Stimulated activated CD4-positive, alpha-beta T cell treated with anti-CD3 and anti-CD28 coated beads, Interleukin-12 subunit alpha, Interleukin-12 subunit beta, amount 100 ng/mL, for 48 hours (primary cell): ENCODE data around the gene FNDC4.
A peak's percentile ranks its signal among the peaks of the same experiment; 100 is the strongest.

ENCODE experiments used
- DNase-seq, 3 donors: peaks; one replicate each; pipeline ENCODE4 v3.0.0-alpha.2; 2020; ENCODE audit warnings: low read depth in 2 of 3, low spot score in 1 of 3

FNDC4 gene

GRCh38 chr2:27494284-27494943 is 586 bp downstream of the FNDC4 start:
- no peak for DNase-seq

GRCh38 chr2:27493948-27494283 is 1.1 kb downstream of the FNDC4 start:
- no peak for DNase-seq

- DNase-seq: no peak
Measured at GRCh38 chr2:27492557-27492956, 2.4 kb downstream of the FNDC4 start.

- peak; percentile 98 for DNase-seq
Measured at GRCh38 chr2:27489498-27490397, 5.3 kb downstream of the FNDC4 start, which contains the start of gene IFT172. TSS of gene IFT172 (minus strand) at chr2:27489743. CDS start at chr2:27489653, 90 bp downstream.

GRCh38 chr2:27489118-27489497 is 5.9 kb downstream of the FNDC4 start:
- no peak for DNase-seq

- no peak for DNase-seq
Measured at GRCh38 chr2:27485496-27485895, 9.5 kb downstream of the FNDC4 start.

- DNase-seq: no peak
Measured at GRCh38 chr2:27471961-27472360, 23.0 kb downstream of the FNDC4 start.

DNA sequence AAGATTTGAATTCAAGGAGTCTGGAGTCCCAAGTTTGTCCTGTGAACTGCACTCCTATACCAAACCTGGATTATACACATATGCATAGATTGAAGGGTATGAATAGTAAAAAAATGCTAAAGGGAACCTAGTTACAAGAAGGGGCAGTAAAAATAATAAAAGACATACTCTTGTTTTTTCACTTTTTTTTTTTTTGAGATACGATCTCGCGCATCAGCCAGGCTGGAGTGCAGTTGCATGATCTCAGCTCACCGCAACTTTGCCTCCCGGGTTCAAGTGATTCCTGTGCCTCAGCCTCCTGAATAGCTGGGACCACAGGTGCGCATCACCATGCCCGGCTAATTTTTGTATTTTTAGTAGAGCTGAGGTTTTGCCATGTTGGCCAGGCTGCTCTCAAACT is 30.6 kb downstream of the FNDC4 start:
- no peak for DNase-seq

GRCh38 chr2:27461118-27461517 is 33.9 kb downstream of the FNDC4 start:
- DNase-seq: no peak

- no peak for DNase-seq
Measured at GRCh38 chr2:27453968-27454367, 41.0 kb downstream of the FNDC4 start.

DNA sequence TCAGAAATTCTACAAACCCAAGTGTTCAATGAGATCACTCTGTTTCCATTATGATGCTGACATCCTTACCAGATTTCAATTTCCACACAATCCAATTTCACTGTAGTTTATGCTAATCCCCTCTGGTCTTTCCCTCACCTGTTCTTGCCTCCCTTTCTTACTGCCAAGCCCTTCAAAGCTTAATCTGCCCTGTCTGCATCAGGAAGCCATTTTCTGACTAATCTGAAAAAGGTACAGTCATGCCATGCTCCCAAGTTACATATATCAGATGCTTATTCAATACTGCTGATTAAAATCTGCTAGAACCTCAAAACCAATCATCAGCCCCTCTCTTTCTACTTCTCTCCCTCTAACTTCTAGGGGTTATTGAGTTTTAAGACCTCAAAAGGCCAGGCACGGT is 43.9 kb downstream of the FNDC4 start:
- no peak for DNase-seq

DNA sequence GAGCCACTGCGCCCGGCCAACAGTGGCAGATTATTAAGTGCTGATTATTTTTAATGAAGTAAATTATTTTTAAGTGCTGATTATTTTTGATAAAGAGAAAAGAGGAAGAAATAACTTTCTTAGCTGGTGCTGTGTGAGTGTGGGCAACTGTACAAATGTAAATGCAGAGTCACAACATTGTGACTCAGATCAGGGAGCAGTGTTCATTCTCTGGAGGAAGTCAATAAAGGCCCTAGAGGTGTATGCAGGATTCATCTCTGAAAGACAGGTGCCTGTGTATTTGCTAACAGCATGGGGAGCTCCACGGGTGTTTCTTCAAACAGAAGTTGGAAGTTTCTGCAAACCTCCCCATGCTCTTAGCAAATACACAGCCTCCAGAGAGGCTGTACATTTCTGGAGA is 46.6 kb downstream of the FNDC4 start:
- no peak for DNase-seq

DNA sequence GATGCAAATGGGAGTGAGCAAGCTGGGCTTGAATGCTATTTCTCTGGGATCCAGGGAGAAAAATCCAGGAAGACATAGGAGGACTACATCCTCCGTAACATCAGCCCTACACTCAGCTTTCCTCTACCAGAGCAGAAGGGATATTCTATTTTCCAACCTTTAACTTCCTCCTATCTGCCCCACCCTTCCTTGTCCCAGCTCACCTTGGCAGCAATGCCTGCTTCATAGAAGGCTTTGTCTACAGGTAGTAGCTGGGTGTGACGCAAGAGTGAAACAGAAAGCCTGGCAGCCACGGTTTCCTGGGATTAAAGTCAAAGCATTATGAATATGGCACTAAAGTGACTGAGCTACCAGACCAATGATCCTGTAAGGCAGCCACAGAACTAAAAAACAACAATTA is 48.9 kb downstream of the FNDC4 start:
- DNase-seq: no peak

DNA sequence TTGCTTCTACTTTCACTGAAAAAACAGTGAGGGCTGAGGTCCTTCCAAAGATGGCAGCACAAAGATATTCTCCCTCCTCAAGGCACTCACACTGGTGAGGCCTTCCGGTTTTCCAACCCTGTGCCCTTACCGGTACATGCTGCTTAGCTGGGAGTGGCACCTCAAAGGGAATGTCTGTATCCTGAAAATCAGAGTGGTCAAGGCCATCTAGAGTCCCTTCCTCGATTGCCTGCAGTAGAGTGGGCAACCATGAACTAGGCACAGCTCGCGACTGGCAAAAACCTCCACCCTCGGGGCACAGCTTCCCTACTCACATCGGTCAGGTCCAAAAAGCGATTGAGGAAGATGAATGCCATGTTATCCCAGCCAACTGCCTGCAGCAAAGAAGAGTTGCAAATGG is 49.4 kb downstream of the FNDC4 start:
- DNase-seq: no peak

DNA sequence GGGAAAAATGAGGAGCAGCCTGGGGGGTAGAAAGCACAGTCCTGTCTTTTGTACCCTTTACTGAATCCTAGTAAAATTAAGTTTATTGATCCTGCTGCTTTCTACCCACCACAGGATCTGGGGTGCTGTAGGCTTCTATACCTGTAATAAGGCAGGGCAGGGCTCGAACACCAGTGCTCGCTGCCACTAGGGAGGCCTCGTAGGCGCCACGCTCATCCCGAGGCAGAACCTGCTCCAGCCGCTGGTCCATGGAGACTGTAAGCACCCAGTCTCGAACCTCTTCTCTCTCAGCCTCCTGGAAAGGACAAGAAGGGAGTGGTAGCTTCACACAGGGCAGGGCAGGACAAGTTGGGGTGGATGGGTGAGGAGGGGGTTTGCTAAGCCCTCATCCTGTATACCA is 49.8 kb downstream of the FNDC4 start:
- DNase-seq: no peak

- DNase-seq: no peak
Measured at GRCh38 chr2:27442920-27443282, 52.1 kb downstream of the FNDC4 start.

DNA sequence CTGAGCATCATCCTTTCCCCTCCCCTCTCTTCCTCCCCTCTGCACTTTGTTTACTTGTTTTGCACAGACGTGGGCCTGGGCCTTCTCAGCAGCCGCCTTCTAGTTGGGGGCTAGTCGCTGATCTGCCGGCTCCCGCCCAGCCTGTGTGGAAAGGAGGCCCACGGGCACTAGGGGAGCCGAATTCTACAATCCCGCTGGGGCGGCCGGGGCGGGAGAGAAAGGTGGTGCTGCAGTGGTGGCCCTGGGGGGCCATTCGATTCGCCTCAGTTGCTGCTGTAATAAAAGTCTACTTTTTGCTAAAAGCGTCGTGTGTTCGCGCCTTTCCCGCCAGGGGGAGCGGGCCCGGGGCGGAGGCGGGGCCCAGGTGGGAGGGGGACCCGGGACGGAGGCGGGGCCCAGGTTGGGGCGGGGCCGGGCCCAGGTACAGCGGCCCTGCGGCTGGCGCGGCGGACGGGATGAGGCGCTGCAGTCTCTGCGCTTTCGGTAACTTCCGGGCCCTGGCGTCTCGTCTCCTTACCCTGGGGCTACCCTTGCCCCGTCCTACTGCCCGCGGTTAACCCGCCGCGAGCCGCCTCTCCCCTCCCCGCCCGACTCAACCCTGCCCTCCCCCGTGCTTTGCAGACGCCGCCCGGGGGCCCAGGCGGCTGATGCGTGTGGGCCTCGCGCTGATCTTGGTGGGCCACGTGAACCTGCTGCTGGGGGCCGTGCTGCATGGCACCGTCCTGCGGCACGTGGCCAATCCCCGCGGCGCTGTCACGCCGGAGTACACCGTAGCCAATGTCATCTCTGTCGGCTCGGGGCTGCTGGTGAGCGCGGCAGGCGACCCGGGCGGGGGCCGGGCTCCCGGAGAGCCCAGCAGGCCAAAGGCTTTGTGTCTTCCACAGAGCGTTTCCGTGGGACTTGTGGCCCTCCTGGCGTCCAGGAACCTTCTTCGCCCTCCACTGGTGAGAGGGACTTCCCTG is 52.8 kb downstream of the FNDC4 start, which contains the start of gene KRTCAP3:
Gene KRTCAP3, plus strand, starts transcription at position 424 of the 962 bp plus-strand sequence. Its CDS starts 32 bp downstream, at position 456.
- DNase-seq: peak in 1 of 3 donors; percentile 15
